Urinary bladder (tissue), 4 donors: ENCODE results near the gene MANSC1. TPM values are rescaled to one million over a fixed set of nuclear protein-coding genes. Genes with fewer than 3 reads are reported as not detected.
"Not testable (repeated sequence)": the region's sequence is repeated elsewhere in the genome, so short reads cannot be mapped to it uniquely, and the experiment has no call there.

Experiments used
- DNase-seq: peaks from one replicate; pipeline ENCODE4 v3.0.0-alpha.2; 2015; ENCODE audit errors: extremely low spot score
- H3K27ac ChIP-seq: one replicate; pipeline ENCODE4 v1.5.1; 2013; ENCODE audit warnings: low read depth, mild to moderate bottlenecking, moderate library complexity
- H3K36me3 ChIP-seq: one replicate; pipeline ENCODE4 v1.6.1; 2013; ENCODE audit warnings: mild to moderate bottlenecking, moderate library complexity; ENCODE audit not compliant: insufficient read depth
- H3K4me1 ChIP-seq: one replicate; pipeline ENCODE4 v1.6.1; 2013; ENCODE audit warnings: mild to moderate bottlenecking, moderate library complexity; ENCODE audit not compliant: insufficient read depth
- H3K4me3 ChIP-seq: one replicate; pipeline ENCODE4 v1.5.1; 2013; ENCODE audit warnings: low read depth, low read length
- WGBS: extraction: QIAGEN DNeasy Blood & Tissue Kit; methylation state at CpG from one replicate; pipeline ENCODE4 v1.1.7; 2013; 5-methylcytosine and 5-hydroxymethylcytosine counted together
- polyA plus RNA-seq: library from polyadenylated mRNA; stranded (reverse); fragments of 200-250 nt; gene quantifications from one replicate; pipeline ENCODE4 v1.2.3, GENCODE V29; 2013
- total RNA-seq: library from RNA; depleted of rRNA; stranded (reverse); fragments of >200 nt; gene quantifications from one replicate; pipeline ENCODE4 v1.2.3, GENCODE V29; 2014
- donor health status: healthy with polysubstance abuse.
- donor health status: healthy.

Gene MANSC1
- total and polyA plus RNA-seq, 2 donors: 6.9 to 23.4 TPM

DNA sequence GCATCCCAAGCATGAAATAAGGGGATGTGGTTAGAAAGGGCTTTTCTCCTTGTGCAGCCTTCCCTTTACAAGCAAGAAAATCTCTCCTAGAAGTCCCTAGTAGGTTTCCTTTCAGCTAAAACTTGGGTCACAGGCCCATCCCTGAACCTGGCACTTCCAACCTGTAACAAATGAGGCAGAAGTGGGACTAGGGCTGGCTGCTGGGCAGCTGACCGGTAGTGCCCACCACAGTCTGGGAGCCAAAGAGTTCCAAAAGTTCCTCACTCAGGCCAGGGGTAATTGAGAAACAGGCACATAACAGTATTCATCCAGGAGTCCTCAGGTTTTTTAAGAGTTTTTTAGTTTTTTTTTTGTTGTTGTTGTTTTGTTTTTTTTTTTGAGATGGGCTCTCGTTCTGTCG is 23.8 kb downstream of the MANSC1 start:
- no peak overlapping the region for H3K27ac ChIP-seq
- H3K4me3 ChIP-seq: no peak overlapping the region
- H3K36me3 ChIP-seq: no peaks in the 10 kb centered on the region
- no peak for DNase-seq
- H3K4me1 ChIP-seq: no peaks in the 10 kb centered on the region
- 96% methylated on average over 3 of the region's 3 CpGs for WGBS

DNA sequence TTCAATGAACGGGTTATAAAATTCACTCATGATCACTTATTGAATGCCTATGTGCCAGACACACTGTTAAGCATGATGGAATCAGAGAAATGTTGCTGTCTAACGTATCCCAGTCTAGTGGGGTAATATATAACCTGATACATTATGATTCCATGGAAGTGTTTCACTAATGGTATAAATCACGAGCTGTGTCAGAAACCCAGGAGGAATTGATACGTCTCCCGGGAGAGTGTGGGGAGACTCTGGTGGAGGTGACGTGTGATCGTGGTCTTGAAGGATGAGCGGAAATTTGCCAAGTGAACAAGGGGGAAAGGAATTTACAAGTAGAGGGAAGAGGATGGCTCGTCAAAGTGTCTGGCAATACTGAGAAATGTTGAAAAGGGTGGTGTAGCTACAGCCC is 26.5 kb downstream of the MANSC1 start:
- 72% methylated on average over 9 of the region's 9 CpGs for WGBS
- no peak for DNase-seq
- Histone ChIP-seq H3K36me3 (no peaks in the 10 kb centered on the region), H3K27ac (no peak overlapping the region), H3K4me1 (no peaks in the 10 kb centered on the region), H3K4me3 (no peak overlapping the region)

DNA sequence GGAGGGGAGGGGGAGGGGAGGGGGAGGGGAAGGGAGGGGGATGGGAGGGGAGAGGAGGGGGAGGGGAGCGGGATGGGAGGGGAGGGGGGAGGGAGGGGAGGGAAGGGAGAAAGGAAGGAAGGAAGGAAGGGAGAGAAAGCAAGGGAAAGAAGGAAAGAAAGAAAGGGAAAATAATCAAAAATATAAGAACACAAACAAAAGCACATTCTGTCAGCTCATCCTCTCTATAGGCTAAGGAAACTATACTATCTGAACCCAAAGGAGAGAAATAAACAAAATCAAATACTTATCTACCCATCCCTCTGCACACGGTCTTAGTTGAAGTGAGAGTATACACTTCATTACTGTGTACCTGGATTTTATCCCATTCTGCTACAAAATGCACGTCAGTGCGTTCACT is 26.9 kb downstream of the MANSC1 start:
- Histone ChIP-seq H3K4me3 (no peak overlapping the region), H3K36me3 (no peaks in the 10 kb centered on the region), H3K4me1 (no peaks in the 10 kb centered on the region), H3K27ac (no peak overlapping the region)
- no peak for DNase-seq
- WGBS: 68% methylated on average over 3 of the region's 4 CpGs

DNA sequence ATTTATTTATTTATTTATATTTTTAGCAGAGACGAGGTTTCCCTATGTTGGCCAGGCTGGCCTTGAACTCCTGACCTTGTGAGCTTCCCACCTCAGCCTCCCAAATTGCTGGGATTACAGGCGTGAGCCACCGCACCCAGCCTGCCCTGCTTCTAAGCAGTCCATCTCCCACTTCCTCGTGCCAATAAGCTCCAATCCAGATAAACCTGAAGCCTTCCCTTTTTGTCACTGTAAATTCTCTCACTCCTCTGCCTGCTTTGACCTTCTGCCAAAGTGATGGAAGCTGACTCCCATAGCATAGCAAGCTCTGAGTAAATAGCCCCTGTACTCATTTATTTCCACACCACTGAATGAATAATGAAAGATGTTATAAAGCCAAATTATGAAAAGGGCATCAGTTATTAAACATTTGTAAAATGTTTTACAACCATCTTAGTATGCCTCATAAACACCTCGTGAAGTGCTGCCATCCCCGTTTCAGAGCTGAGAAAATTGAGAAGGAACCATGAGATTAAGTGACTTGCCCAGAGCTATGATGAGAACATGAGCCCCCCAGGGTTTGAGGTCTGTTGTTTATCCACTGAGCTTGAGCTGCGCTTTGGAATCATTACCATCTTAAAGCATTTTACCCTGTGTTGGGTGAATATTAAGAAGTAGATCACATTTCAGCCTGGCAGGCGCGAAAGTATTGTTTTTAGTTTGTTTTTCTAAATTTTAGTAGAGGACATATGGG is 30.4 kb downstream of the MANSC1 start:
- DNase-seq: no peak
- Histone ChIP-seq H3K4me3 (no peak overlapping the region), H3K36me3 (no peaks in the 10 kb centered on the region), H3K27ac (peak overlapping the region; percentile 87), H3K4me1 (no peaks in the 10 kb centered on the region)
- WGBS: 35% methylated on average over 9 of the region's 9 CpGs

DNA sequence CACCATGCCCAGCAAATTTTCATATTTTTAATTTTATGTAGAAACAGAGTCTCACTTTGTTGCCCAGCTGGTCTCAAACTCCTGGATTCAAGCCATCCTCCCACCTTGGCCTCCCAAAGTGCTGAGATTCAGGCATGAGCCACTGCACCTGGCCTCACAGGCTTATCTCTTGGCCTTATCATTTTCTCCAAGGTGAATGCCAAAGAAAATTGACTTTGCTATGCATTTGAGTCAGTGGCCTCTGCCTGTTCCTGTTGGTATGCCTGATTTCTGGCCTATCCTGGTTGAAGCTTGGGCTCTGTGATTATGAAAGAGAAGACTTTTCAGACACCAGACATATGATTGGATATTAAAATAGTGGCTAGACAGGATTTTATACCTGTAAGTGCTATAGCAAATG is 34.2 kb downstream of the MANSC1 start:
- no peak overlapping the region for H3K27ac ChIP-seq
- DNase-seq: no peak
- H3K36me3 ChIP-seq: no peaks in the 10 kb centered on the region
- H3K4me3 ChIP-seq: no peak overlapping the region
- H3K4me1 ChIP-seq: no peaks in the 10 kb centered on the region

- WGBS: 91% methylated on average over 10 of the region's 10 CpGs
- not testable (repeated sequence) for H3K27ac ChIP-seq, H3K4me3 ChIP-seq, DNase-seq, H3K36me3 ChIP-seq, H3K4me1 ChIP-seq
These were observed 39.3 kb downstream of the MANSC1 start for GRCh38 chr12:12310695-12311094.

- no peaks in the 10 kb centered on the region for H3K4me1 ChIP-seq
- WGBS: 82% methylated on average over 7 of the region's 7 CpGs
- H3K4me3 ChIP-seq: no peak overlapping the region
- no peaks in the 10 kb centered on the region for H3K36me3 ChIP-seq
- no peak overlapping the region for H3K27ac ChIP-seq
- no peak for DNase-seq
These were observed 44.3 kb downstream of the MANSC1 start for GRCh38 chr12:12305568-12306300.

- WGBS: 97% methylated on average over 2 of the region's 2 CpGs
- Histone ChIP-seq H3K36me3 (no peaks in the 10 kb centered on the region), H3K27ac (no peak overlapping the region), H3K4me3 (no peak overlapping the region), H3K4me1 (no peaks in the 10 kb centered on the region)
- DNase-seq: no peak
These were observed 47.1 kb downstream of the MANSC1 start for GRCh38 chr12:12302976-12303375.

GRCh38 chr12:12301122-12301521 is 48.9 kb downstream of the MANSC1 start:
- Histone ChIP-seq H3K36me3 (no peaks in the 10 kb centered on the region), H3K27ac (no peak overlapping the region), H3K4me3 (no peak overlapping the region), H3K4me1 (no peaks in the 10 kb centered on the region)
- no peak for DNase-seq
- 92% methylated on average over 2 of the region's 2 CpGs for WGBS

GRCh38 chr12:12297201-12297830 is 52.7 kb downstream of the MANSC1 start:
- Histone ChIP-seq H3K4me1 (no peaks in the 10 kb centered on the region), H3K36me3 (no peaks in the 10 kb centered on the region), H3K4me3 (no peak overlapping the region), H3K27ac (no peak overlapping the region)
- 80% methylated on average over 8 of the region's 8 CpGs for WGBS
- DNase-seq: no peak

DNA sequence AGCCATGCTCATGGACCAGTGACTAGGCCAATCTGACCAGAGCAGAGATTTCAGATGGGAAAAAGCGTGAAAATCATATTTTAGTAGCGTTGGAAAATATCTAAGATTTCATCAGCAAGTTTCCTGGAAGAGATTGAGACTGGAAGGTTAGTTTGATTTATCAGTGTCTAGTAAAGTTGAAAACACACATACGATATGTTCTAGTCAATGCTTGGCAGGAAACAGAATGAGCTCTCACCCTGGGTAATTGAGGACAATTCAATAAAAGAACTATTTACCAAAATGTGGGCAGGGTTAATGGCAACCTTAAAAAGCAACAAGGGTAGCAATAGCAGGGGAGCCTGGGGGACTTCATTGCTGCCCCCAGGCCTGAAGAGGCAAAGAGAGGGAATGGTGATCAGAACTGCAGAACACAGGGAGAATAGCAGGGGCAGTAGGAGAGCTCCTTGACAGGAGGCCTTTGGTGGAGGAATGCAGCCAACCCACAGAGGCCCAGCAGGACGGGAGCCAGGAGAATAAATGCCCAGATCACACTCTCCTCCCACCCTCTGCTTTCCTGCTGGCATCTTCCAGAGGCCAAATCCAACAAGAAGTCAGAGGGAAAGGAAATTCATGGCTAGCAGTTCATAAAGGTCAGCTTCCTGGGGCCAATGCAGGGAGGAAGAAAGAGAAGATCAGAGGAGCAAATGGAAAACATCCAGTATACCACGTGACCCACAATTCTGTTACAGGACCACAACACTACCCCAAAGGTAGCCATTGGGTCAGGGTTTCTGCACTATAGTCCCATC is 55.6 kb downstream of the MANSC1 start:
- no peaks in the 10 kb centered on the region for H3K36me3 ChIP-seq
- no peak for DNase-seq
- H3K27ac ChIP-seq: no peak overlapping the region
- WGBS: 60% methylated on average over 5 of the region's 5 CpGs
- H3K4me1 ChIP-seq: no peaks in the 10 kb centered on the region
- no peak overlapping the region for H3K4me3 ChIP-seq

GRCh38 chr12:12290206-12290605 is 59.8 kb downstream of the MANSC1 start:
- WGBS: 81% methylated on average over 1 of the region's 1 CpG
- Histone ChIP-seq H3K36me3 (no peaks in the 10 kb centered on the region), H3K4me1 (no peaks in the 10 kb centered on the region), H3K27ac (no peak overlapping the region), H3K4me3 (no peak overlapping the region)
- DNase-seq: no peak

DNA sequence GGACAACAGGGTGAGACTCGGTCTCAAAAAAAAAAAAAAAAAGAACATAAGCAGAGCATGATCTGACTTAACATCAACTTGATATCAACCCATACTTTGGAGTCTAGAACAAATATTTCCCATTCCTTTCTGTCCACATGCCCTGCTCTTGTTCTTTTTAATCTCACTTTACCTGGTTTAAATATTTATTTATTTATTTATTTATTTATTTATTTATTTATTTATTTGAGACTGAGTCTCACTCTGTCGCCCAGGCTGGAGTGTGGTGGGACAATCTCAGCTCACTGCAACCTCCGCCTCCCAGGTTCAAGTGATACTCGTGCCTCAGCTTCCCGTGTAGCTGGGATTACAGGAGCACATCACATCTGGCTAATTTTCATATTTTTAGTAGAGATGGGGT is 63.6 kb downstream of the MANSC1 start:
- DNase-seq: no peak
- WGBS: 97% methylated on average over 5 of the region's 5 CpGs
- no peaks in the 10 kb centered on the region for H3K4me1 ChIP-seq
- no peak overlapping the region for H3K4me3 ChIP-seq
- H3K36me3 ChIP-seq: no peaks in the 10 kb centered on the region
- H3K27ac ChIP-seq: no peak overlapping the region
